Brain microvascular endothelial cell (primary cell): Measurements from ENCODE around the gene EN2.
"Not testable (repeated sequence)": the region's sequence is repeated elsewhere in the genome, so short reads cannot be mapped to it uniquely, and the experiment has no call there.

Experiments used
- DNase-seq: peaks from one replicate; pipeline ENCODE4 v3.0.0-alpha.2; 2020
- H3K27ac ChIP-seq: fragments of 250-450 bp; sonication (Bioruptor Pico); 2 replicates; pipeline ENCODE4 v1.5.1; 2020; ENCODE audit warnings: mild to moderate bottlenecking, moderate library complexity
- H3K27me3 ChIP-seq: fragments of 250-450 bp; sonication (Bioruptor Pico); replicated peaks from 2 replicates; pipeline ENCODE4 v1.5.1; 2020; ENCODE audit warnings: mild to moderate bottlenecking
- H3K36me3 ChIP-seq: fragments of 250-450 bp; sonication (Bioruptor Pico); replicated peaks from 2 replicates; pipeline ENCODE4 v1.5.1; 2020; ENCODE audit warnings: mild to moderate bottlenecking
- H3K4me3 ChIP-seq: 2 replicates; pipeline ENCODE4 v1.5.1; 2011; ENCODE audit warnings: low read depth, mild to moderate bottlenecking, control low read depth, low read length, moderate library complexity
- in situ Hi-C: cut with HindIII; loops from 2 replicates; pipeline ENCODE4 v1.10.0; 2017; ENCODE audit warnings: low sequenced_read_pairs, low pct_ligation_motif_present
- TF ChIP-seq, protein P1 (sequence below): IDR thresholded peaks from 2 replicates; pipeline ENCODE4 v1.5.1; 2011; ENCODE audit warnings: low read depth, mild to moderate bottlenecking, moderate library complexity, low read length, control low read depth, inconsistent platforms; ENCODE audit errors: missing control alignments

The EN2 gene

DNA sequence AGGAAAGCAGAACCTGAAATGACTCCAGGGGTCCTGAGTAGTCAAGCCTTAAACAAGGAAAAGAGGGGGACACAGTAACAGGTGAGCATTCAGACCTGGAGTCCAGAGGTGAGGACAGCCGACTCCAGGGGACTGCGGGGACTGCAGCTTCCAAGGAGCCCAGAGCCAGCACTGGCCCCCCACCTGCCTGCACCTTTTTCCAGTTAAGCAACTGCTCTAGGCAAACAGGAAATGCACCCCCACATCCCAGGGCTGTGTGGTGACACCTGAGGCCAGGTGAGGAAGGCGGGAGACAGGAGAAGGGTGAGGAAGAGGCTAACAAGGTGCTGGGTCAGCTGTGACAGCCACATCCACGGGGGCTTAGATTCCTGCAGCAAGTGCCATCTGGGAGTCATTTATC is 20.1 kb upstream of the EN2 start:
- DNase-seq = no peak
- H3K27me3 ChIP-seq = peaks cover 2% of the 10 kb centered on the region

DNA sequence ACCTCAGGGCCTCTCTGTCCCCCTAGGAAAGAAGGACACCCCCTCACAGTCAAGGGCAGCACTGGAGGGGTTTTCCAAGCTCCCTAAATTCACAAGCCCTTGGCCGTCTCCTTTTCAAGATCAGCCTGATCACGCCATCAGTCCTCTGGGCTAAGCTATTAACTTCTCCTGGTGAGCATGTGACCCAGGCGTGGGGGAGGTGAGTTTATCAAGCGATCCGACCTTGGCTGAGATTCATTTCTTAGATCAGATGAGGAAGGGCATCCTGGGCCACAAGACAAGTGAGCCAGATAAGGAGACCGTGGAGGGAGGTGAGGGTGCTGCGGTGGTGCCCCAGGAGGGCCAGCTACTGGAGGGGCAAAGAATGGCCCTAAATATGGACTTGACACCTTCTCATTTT is 19.2 kb upstream of the EN2 start:
- peaks cover 2% of the 10 kb centered on the region for H3K27me3 ChIP-seq
- DNase-seq = no peak
- H3K36me3 ChIP-seq = no peaks in the 10 kb centered on the region
- H3K4me3 ChIP-seq = no peak overlapping the region
- H3K27ac ChIP-seq = no peak overlapping the region
- TF ChIP-seq, protein P1, sequence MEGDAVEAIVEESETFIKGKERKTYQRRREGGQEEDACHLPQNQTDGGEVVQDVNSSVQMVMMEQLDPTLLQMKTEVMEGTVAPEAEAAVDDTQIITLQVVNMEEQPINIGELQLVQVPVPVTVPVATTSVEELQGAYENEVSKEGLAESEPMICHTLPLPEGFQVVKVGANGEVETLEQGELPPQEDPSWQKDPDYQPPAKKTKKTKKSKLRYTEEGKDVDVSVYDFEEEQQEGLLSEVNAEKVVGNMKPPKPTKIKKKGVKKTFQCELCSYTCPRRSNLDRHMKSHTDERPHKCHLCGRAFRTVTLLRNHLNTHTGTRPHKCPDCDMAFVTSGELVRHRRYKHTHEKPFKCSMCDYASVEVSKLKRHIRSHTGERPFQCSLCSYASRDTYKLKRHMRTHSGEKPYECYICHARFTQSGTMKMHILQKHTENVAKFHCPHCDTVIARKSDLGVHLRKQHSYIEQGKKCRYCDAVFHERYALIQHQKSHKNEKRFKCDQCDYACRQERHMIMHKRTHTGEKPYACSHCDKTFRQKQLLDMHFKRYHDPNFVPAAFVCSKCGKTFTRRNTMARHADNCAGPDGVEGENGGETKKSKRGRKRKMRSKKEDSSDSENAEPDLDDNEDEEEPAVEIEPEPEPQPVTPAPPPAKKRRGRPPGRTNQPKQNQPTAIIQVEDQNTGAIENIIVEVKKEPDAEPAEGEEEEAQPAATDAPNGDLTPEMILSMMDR = no peak
- in situ Hi-C loops = no loop called here

More for the DNA sequence above, 20.1 kb upstream of the EN2 start:
- no peak overlapping the region for H3K27ac ChIP-seq
- H3K36me3 ChIP-seq = no peaks in the 10 kb centered on the region
- in situ Hi-C loops = no loop called here
- TF ChIP-seq, protein P1 = no peak
- no peak overlapping the region for H3K4me3 ChIP-seq

DNA sequence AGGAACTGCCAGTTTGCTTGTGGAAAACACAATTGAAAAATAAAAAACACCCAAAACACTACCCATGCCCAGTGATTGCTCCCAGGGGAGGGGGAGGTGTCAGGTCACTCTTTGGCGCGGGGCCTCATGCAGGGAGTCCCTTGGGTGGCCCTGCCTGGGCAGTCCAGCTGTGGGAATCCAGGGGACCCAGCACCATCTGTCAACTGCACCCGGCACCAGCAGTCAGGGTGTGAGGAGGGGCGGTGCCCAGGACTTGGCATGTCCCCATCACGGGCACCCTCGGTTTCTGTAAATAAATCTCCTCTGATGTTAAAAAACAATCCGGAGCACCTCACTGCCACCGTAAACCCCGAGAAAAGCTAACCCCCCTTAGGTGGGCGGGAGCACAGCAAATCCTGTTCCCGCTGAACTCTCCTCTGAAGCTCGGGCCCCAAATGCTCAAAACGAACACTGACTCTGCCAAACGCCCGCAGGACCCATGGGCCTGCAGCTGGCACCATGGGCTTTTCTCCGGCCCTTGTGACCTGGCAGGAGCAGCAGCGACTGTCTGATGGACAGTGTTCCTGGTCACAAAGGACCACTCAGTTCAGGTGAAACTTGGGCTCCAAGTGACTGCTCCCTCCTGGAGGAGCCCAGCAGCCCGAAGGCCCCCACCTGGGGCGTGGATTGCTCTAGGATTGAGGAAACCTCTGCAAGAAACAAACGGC is 18.5 kb upstream of the EN2 start:
- Histone ChIP-seq H3K27me3 (peaks cover 2% of the 10 kb centered on the region), H3K4me3 (no peak overlapping the region), H3K36me3 (no peaks in the 10 kb centered on the region), H3K27ac (no peak overlapping the region)
- in situ Hi-C loops = no loop called here
- DNase-seq = no peak
- TF ChIP-seq, protein P1 = no peak

DNA sequence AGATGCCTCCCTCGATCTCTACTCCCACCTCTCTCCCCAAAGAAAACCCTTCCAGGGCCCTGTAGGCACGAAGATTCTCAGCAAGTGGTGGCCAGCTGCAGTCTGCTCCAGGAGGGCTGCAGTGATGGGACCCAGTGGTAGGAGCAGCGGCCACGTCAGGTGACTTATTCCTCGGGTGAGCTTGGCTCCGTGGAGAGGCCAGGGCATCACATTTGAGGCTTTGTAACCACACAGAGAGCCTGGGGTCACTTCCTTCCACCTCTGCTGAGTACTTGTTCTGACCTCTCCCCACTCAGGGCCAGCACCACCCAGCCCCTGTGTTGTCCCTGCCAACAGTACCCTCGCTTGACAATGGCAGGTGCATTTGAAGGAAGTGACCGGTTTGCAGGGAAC is 17.9 kb upstream of the EN2 start:
- Histone ChIP-seq H3K36me3 (no peaks in the 10 kb centered on the region), H3K27me3 (peaks cover 2% of the 10 kb centered on the region), H3K27ac (no peak overlapping the region), H3K4me3 (no peak overlapping the region)
- in situ Hi-C loops = no loop called here
- TF ChIP-seq, protein P1 = no peak
- no peak for DNase-seq

DNA sequence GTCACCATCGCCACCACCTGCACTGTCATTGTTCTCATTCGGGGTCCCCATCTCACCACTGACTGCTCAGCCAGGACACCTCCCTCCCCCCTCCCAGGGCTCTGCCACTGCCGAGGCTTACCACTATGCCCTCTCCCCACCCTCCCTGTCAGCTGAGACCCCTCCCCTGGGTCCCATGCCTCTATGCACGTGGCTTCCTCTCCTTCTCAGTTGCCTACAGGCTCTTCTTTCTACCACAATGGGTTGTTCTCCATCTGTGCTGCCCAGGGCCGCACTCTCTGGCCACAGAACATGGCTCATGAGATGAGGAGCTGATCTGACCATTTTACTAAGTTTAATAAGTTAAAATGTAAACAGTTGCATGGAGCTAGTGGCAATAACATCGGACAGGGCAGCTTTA is 16.1 kb upstream of the EN2 start:
- TF ChIP-seq, protein P1 = no peak
- peaks cover 2% of the 10 kb centered on the region for H3K27me3 ChIP-seq
- no peaks in the 10 kb centered on the region for H3K36me3 ChIP-seq
- in situ Hi-C loops = no loop called here
- no peak for DNase-seq
- H3K4me3 ChIP-seq = no peak overlapping the region
- H3K27ac ChIP-seq = no peak overlapping the region

DNA sequence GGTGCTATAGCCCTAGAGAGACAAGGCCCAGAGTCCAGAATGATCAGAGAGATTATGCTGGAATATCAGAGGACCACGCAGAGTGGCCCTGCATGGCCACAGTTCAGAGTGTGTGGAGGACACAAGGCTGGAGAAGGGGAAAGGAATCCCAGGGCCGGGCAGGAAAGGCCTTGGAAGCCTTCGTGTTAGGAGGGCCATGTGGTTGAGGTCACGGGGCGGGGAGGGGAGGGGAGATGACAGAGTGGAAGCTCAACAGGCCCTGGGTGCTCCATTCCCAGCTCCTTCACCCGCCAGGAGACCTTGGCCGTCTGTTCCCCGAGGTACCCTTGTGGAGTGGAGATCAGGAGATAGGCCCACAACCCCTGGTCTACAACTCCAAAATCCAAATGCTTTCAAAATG is 13.2 kb upstream of the EN2 start:
- no peak for DNase-seq
- TF ChIP-seq, protein P1 = no peak
- Histone ChIP-seq H3K4me3 (no peak overlapping the region), H3K27ac (no peak overlapping the region), H3K36me3 (no peaks in the 10 kb centered on the region), H3K27me3 (peaks cover 25% of the 10 kb centered on the region)
- in situ Hi-C loops = no loop called here

DNA sequence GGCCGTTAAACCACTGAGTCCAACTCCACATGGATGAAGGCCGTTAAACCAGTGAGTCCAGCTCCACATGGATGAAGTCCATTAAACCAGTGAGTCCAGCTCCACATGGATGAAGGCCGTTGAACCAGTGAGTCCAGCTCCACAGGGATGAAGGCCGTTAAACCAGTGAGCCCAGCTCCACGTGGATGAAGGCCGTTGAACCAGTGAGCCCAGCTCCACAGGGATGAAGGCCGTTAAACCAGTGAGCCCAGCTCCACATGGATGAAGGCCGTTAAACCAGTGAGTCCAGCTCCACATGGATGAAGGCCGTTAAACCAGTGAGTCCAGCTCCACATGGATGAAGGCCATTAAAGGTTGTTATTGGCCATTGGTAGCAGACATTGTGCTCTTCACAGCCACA is 12.3 kb upstream of the EN2 start:
- in situ Hi-C loops, H3K27ac ChIP-seq, H3K36me3 ChIP-seq, H3K4me3 ChIP-seq, DNase-seq: not testable (repeated sequence)
- peaks cover 34% of the 10 kb centered on the region for H3K27me3 ChIP-seq
